Fibroblast of mammary gland (primary cell): Measurements from ENCODE around the gene STXBP5.

Source experiments
- DNase-seq: peaks from one replicate; pipeline ENCODE4 v3.0.0-alpha.2; 2010; ENCODE audit warnings: low read depth
- H3K4me3 ChIP-seq: 2 replicates; pipeline ENCODE4 v1.5.1; 2011; ENCODE audit warnings: low read depth, mild to moderate bottlenecking, low read length, moderate library complexity; ENCODE audit not compliant: control insufficient read depth
- TF ChIP-seq, protein P1 (sequence below): conservative IDR thresholded peaks from 2 replicates; pipeline ENCODE4 v1.5.1; 2011; ENCODE audit warnings: low read depth, low read length, inconsistent platforms; ENCODE audit not compliant: control insufficient read depth, insufficient read depth

STXBP5 gene

GRCh38 chr6:147407571-147407970 lies 203.4 kb downstream of the STXBP5 start:
- TF ChIP-seq, protein P1, sequence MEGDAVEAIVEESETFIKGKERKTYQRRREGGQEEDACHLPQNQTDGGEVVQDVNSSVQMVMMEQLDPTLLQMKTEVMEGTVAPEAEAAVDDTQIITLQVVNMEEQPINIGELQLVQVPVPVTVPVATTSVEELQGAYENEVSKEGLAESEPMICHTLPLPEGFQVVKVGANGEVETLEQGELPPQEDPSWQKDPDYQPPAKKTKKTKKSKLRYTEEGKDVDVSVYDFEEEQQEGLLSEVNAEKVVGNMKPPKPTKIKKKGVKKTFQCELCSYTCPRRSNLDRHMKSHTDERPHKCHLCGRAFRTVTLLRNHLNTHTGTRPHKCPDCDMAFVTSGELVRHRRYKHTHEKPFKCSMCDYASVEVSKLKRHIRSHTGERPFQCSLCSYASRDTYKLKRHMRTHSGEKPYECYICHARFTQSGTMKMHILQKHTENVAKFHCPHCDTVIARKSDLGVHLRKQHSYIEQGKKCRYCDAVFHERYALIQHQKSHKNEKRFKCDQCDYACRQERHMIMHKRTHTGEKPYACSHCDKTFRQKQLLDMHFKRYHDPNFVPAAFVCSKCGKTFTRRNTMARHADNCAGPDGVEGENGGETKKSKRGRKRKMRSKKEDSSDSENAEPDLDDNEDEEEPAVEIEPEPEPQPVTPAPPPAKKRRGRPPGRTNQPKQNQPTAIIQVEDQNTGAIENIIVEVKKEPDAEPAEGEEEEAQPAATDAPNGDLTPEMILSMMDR, result no peak
- no peak for DNase-seq
- no peak overlapping the region for H3K4me3 ChIP-seq

DNA sequence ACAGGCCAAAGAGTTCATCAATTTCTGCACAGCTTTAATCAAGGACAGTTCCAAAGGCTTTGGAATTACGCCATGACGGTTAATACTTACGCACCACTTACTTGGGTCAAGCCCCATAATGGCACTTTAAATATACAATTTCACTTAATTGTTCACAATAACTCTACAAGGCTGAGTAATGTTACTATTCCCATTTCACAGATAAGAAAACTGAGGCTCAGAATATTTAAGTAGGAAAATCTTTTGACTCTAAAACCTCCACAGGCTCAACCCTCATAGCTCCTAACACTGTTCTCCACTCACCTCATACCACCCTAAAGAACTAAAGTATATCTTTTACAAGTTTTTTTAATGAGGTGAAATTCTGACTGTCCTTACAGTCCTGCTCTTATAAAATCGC lies 212.4 kb downstream of the STXBP5 start:
- TF ChIP-seq, protein P1, result no peak
- no peak overlapping the region for H3K4me3 ChIP-seq
- DNase-seq, result no peak

- TF ChIP-seq, protein P1, result no peak
- DNase-seq, result no peak
- H3K4me3 ChIP-seq, result no peak overlapping the region
Observed at GRCh38 chr6:147417954-147418353, 213.7 kb downstream of the STXBP5 start.

DNA sequence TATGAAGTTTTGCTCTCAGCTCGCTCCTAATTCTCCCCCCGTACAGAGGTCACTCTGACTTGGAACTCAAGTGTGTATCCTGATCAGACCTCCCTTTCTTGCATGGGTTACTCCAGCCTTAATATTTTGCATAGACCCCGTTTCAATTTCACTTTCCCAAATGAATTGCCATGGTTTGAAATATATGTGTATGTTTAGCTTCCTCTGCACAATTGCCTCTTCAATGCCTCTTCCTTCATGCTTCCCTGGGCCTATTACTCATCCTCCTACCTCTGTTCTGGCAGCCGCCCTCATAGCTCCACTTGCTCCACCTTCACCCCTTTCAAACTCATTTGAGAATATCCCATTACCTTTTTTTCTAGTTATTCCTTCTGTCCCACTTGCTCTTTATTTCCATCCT lies 214.3 kb downstream of the STXBP5 start:
- no peak overlapping the region for H3K4me3 ChIP-seq
- no peak for DNase-seq
- TF ChIP-seq, protein P1, result no peak

DNA sequence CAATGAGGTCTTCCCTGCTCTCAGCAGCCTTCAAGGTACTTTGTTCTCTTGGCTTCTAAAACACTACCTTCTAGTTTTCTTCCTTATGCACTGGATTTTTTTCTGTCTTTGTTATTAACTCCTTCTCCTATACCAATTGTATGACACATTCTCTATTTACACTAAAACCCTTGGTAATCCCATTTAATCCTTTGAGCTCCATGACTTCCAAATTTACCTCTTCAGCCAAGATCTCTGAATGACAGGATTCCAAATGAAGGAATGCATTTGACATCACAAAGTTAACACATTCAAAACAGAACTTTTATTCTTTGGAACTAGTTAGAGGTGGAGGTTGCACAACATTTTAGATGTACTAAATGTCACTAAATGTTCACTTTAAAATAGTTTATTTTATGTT lies 217.7 kb downstream of the STXBP5 start:
- DNase-seq, result no peak
- H3K4me3 ChIP-seq, result no peak overlapping the region
- TF ChIP-seq, protein P1, result no peak

DNA sequence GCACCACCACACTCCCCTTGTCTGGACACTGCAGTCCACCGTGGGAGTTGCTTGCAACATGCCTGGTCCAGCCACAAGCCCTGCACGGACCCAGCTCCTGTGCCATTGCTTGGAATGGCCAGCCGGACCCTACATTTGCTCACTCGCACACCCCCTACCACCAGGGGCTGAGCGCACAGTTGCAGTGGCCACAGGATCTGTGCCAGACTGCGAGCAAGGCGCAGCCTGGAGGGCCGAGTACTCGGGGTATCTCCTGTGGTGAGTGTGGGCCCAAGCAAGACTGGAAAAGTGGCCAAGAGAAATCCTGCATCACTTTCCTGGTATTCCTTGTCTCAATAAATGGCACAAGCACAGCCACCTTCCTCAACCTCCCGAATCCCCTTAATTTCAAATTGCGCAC lies 218.9 kb downstream of the STXBP5 start:
- no peak for DNase-seq
- no peak overlapping the region for H3K4me3 ChIP-seq
- TF ChIP-seq, protein P1, result no peak

GRCh38 chr6:147429794-147430193 lies 225.6 kb downstream of the STXBP5 start:
- TF ChIP-seq, protein P1, result no peak
- no peak for DNase-seq
- H3K4me3 ChIP-seq, result no peak overlapping the region
